ENCODE results near the gene APPL2.
A peak's percentile ranks its signal among the peaks of the same experiment; 100 is the strongest.

The APPL2 gene

GRCh38 chr12:105223352-105223845 lies 12.6 kb downstream of the APPL2 start:
- TF ChIP-seq CTCF (IDR thresholded peaks at IDR 0.05; ENCODE audit: insufficient read depth, low read depth, low read length, missing control alignments) = no peak
- DNase-seq (ENCODE audit: low read depth) = no peak
- no peak overlapping the region for H3K4me3 ChIP-seq (ENCODE audit: low read length)

GRCh38 chr12:105222726-105223351 lies 13.1 kb downstream of the APPL2 start:
- H3K4me3 ChIP-seq (ENCODE audit: low read length) = no peak overlapping the region
- TF ChIP-seq CTCF (IDR thresholded peaks at IDR 0.05; ENCODE audit: insufficient read depth, low read depth, low read length, missing control alignments) = no peak
- no peak for DNase-seq (ENCODE audit: low read depth)

GRCh38 chr12:105222284-105222655 lies 13.7 kb downstream of the APPL2 start:
- no peak for DNase-seq (ENCODE audit: low read depth)
- no peak for TF ChIP-seq CTCF (IDR thresholded peaks at IDR 0.05; ENCODE audit: insufficient read depth, low read depth, low read length, missing control alignments)
- H3K4me3 ChIP-seq (ENCODE audit: low read length) = no peak overlapping the region

- no peak overlapping the region for H3K4me3 ChIP-seq (ENCODE audit: low read length)
- no peak for DNase-seq (ENCODE audit: low read depth)
- no peak for TF ChIP-seq CTCF (IDR thresholded peaks at IDR 0.05; ENCODE audit: insufficient read depth, low read depth, low read length, missing control alignments)
Observed at GRCh38 chr12:105221583-105222283, 14.2 kb downstream of the APPL2 start.

- no peak for TF ChIP-seq CTCF (IDR thresholded peaks at IDR 0.05; ENCODE audit: insufficient read depth, low read depth, low read length, missing control alignments)
- H3K4me3 ChIP-seq (ENCODE audit: low read length) = no peak overlapping the region
- DNase-seq (ENCODE audit: low read depth) = peak; percentile 72
Observed at GRCh38 chr12:105220929-105221290, 15.1 kb downstream of the APPL2 start.

GRCh38 chr12:105220150-105220928 lies 15.6 kb downstream of the APPL2 start:
- no peak for DNase-seq (ENCODE audit: low read depth)
- TF ChIP-seq CTCF (IDR thresholded peaks at IDR 0.05; ENCODE audit: insufficient read depth, low read depth, low read length, missing control alignments) = no peak
- no peak overlapping the region for H3K4me3 ChIP-seq (ENCODE audit: low read length)
